Measurements from ENCODE around the gene IPO11.

IPO11 gene
- 14.1 to 57.7 (median 33.2) reads per million in 9 experiments for total RNA-seq

DNA sequence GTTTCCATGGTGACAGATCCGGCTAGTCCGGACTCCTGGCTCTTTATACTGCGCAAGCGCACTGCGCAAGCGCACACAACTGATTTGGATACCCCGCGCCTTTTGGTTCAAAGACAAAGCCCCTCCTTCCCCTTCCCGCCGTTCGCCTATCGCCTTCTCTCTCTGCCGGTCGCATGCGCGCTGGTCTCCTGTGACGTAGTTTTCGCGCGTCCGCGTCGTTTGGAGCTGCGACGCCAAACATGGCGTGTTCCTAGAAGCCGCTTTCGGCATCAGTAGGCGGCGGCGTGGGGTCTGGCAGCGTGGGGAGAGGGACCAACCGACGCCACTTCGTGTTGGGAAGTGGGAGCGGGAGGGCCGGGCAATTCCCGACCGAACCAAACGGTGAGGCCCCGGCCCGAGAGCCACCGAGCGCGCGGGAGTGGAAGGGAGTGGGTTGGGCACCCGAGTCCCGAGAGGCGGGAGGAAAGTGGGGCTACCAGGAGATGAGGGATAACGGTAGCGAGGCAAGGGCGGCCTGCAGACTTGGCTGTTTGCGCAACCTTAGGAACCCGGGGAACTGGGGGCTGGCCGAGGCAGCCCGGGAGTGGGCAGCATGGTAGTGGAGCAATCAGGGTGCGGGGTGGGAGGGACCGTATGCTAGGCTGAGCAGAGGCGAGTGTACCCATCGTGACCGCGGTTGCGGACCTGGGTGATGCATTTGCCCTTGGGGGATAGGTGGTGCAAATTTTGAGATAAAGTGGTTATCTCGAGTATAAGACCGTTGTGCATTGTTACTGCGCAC is at the start of gene IPO11:
IPO11 (plus strand) TSS at position 215 of the 781 bp plus-strand sequence. CDS start 24,517 bp downstream, outside the sequence.
- Mint-ChIP-seq H3K4me3 (peak within 1 kb of the TSS; percentile 82 to 95), H3K9me3 (no peaks in the 10 kb centered on the region), H3K27ac (peak within 1 kb of the TSS; percentile 96), H3K36me3 (ENCODE audit: insufficient read depth) (peaks cover 15% of the 10 kb centered on the region), H3K4me1 (ENCODE audit: low read depth in 2 of 2) (peaks cover 8 to 13% of the 10 kb centered on the region in 2 donors), H3K27me3 (no peaks in the 10 kb centered on the region)
- DNase-seq (peak; percentile 99), ATAC-seq (replicated peaks) (peak; percentile 91)

DNA sequence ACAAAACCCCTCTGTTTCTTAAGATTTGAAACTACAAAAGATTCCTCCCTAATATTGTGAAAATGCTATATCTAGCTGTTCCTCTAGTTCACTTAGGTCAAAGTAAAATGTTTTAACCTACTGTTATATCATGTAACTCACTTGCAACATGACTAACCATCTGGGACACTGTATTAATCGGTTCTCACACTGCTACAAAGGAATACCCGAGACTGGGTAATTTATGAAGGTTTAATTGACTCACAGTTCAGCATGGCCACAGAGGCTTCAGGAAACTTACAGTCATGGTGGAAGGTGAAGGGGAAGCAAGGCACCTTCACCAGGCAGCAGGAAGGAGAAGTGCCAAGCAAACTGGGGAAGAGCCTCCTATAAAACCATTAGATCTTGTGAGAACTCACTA is 43.5 kb upstream of the IPO11 start:
- peaks cover 59% of the 10 kb centered on the region for H3K36me3 Mint-ChIP-seq (ENCODE audit: insufficient read depth)
- no peak overlapping the region for H3K4me3 Mint-ChIP-seq
- H3K9me3 Mint-ChIP-seq: no peaks in the 10 kb centered on the region
- no peaks in the 10 kb centered on the region for H3K27me3 Mint-ChIP-seq
- ATAC-seq (replicated peaks) (no peak), DNase-seq (no peak)
- peak overlapping the region; percentile 51 to 86 for H3K27ac Mint-ChIP-seq
- H3K4me1 Mint-ChIP-seq (ENCODE audit: low read depth in 2 of 2): peaks cover 1 to 12% of the 10 kb centered on the region in 2 donors

DNA sequence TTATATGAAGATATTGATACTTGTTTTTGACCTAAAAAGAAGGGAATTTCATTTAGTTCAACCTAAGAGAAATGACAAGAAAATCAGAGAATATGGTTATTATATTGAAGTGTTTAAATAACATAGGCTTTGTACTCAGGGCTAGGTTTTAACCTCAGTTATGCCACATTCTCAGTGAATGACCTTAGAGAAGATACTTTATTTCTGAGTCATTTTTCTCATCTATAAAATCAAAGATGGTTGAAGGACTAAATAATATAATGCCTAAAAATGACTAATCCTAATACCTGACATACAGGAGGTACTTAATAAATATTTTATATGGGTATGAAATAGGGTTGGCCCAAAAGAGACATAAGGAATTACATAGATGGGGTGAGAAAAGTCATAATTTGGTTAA is 41.2 kb upstream of the IPO11 start:
- H3K27ac Mint-ChIP-seq: peak overlapping the region in 1 of 2 donors; percentile 32
- H3K4me1 Mint-ChIP-seq (ENCODE audit: low read depth in 2 of 2): peaks cover 1 to 12% of the 10 kb centered on the region in 2 donors
- no peaks in the 10 kb centered on the region for H3K27me3 Mint-ChIP-seq
- no peak overlapping the region for H3K4me3 Mint-ChIP-seq
- H3K36me3 Mint-ChIP-seq (ENCODE audit: insufficient read depth): peaks cover 57% of the 10 kb centered on the region
- H3K9me3 Mint-ChIP-seq: no peaks in the 10 kb centered on the region
- ATAC-seq (replicated peaks) (no peak), DNase-seq (no peak)

DNA sequence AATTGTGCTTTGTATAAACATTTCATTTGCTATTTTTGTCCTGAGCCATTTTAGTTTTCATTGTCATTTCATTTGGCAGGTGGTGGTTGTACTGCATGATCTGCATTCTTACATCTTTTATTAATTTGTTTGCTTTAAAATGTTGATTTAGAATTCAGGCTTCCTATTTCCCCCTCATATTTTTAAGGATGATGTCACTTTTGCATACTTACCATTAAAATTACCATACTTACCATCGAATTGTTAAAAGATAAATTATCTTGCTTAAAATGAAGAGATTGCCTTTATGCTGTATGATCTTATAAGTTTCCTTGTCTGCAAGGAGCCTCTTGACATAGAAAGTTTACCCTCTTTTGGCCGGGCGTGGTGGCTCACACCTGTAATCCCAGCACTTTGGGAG is 40.0 kb upstream of the IPO11 start:
- peak overlapping the region in 1 of 2 donors; percentile 32 for H3K27ac Mint-ChIP-seq
- H3K4me3 Mint-ChIP-seq: no peak overlapping the region
- H3K9me3 Mint-ChIP-seq: no peaks in the 10 kb centered on the region
- peaks cover 60% of the 10 kb centered on the region for H3K36me3 Mint-ChIP-seq (ENCODE audit: insufficient read depth)
- ATAC-seq (replicated peaks): no peak
- DNase-seq: no peak
- no peaks in the 10 kb centered on the region for H3K27me3 Mint-ChIP-seq
- H3K4me1 Mint-ChIP-seq (ENCODE audit: low read depth in 2 of 2): peaks cover 1 to 8% of the 10 kb centered on the region in 2 donors

DNA sequence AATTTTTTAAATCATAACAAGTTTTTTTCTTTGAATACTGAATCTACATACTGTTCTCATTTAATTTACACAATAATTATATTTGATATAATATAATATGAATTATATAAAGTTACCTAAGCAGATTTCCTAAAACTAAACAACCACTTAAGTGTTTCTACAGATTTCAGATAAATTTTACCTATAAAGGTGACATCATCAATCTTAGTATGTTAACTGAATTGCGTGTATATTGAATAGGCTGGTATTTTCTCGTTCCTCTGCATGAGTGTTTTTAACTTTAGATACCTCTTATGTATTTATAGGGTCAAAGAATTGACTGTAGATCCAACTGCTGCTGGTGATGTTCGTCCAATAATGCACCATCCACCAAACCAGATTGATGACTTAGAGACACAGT is 39.2 kb upstream of the IPO11 start:
- Mint-ChIP-seq H3K27ac (peak overlapping the region; percentile 53 to 71), H3K27me3 (no peaks in the 10 kb centered on the region), H3K4me3 (no peak overlapping the region), H3K36me3 (ENCODE audit: insufficient read depth) (peaks cover 63% of the 10 kb centered on the region), H3K4me1 (ENCODE audit: low read depth in 2 of 2) (peaks cover 1 to 8% of the 10 kb centered on the region in 2 donors), H3K9me3 (no peaks in the 10 kb centered on the region)
- no peak for ATAC-seq (replicated peaks)
- DNase-seq: no peak

DNA sequence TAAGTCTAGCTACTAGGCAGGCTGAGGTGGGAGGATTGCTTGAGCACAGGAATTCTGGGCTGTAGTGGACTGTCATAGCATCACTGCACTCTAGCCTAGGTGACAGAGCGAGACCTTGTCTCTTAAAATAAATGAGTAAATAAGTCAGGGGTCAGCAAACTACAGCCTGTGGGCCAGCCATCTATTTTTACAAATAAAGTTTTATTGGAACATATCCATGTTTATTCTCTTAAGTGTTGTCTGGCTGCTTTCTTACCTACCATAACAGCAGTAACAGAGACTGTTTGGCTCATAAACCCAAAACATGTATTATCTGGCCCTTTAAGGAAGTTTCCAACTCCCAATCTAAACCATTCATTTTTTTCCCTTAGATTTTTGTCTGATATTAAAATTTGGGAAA is 38.5 kb upstream of the IPO11 start:
- no peaks in the 10 kb centered on the region for H3K27me3 Mint-ChIP-seq
- no peaks in the 10 kb centered on the region for H3K9me3 Mint-ChIP-seq
- H3K4me3 Mint-ChIP-seq: no peak overlapping the region
- peaks cover 67% of the 10 kb centered on the region for H3K36me3 Mint-ChIP-seq (ENCODE audit: insufficient read depth)
- H3K4me1 Mint-ChIP-seq (ENCODE audit: low read depth in 2 of 2): peaks cover under 1 to 8% of the 10 kb centered on the region in 2 donors
- DNase-seq (no peak), ATAC-seq (replicated peaks) (no peak)
- H3K27ac Mint-ChIP-seq: peak overlapping the region; percentile 53 to 71

DNA sequence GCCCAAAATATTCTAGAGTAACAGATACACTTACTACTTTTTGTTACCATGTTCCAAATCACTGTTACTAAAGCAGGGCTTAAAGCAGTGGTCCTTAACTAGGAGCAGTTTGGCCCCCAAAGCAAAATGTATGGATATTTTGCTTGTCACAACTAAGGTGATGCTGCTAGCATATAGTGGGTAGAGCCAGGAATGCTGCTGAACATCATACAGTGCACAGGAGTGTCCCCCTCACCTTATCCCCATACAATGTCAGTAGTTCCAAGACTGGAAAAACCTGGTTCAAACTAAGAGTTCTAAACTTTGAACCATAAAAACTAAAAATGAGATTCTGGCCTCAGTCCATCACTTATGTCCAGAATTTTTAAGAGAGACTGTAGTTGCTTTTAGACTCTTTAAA is 36.9 kb upstream of the IPO11 start:
- Mint-ChIP-seq H3K4me3 (no peak overlapping the region), H3K9me3 (no peaks in the 10 kb centered on the region), H3K27me3 (no peaks in the 10 kb centered on the region), H3K36me3 (ENCODE audit: insufficient read depth) (peaks cover 77% of the 10 kb centered on the region), H3K27ac (peak overlapping the region in 1 of 2 donors; percentile 62), H3K4me1 (ENCODE audit: low read depth in 2 of 2) (peaks cover 1 to 9% of the 10 kb centered on the region in 2 donors)
- no peak for ATAC-seq (replicated peaks)
- DNase-seq: no peak

GRCh38 chr5:62376064-62376463 is 36.5 kb upstream of the IPO11 start:
- ATAC-seq (replicated peaks) (no peak), DNase-seq (no peak)
- H3K4me1 Mint-ChIP-seq (ENCODE audit: low read depth in 2 of 2): peaks cover 1 to 7% of the 10 kb centered on the region in 2 donors
- peak overlapping the region; percentile 51 to 62 for H3K27ac Mint-ChIP-seq
- H3K36me3 Mint-ChIP-seq (ENCODE audit: insufficient read depth): peaks cover 81% of the 10 kb centered on the region
- no peak overlapping the region for H3K4me3 Mint-ChIP-seq
- no peaks in the 10 kb centered on the region for H3K9me3 Mint-ChIP-seq
- H3K27me3 Mint-ChIP-seq: no peaks in the 10 kb centered on the region

GRCh38 chr5:62385131-62385530 is 27.4 kb upstream of the IPO11 start:
- Mint-ChIP-seq H3K27ac (no peak overlapping the region), H3K27me3 (no peaks in the 10 kb centered on the region), H3K9me3 (no peaks in the 10 kb centered on the region), H3K4me3 (no peak overlapping the region), H3K4me1 (ENCODE audit: low read depth in 2 of 2) (peaks cover under 1 to 3% of the 10 kb centered on the region in 2 donors), H3K36me3 (ENCODE audit: insufficient read depth) (peaks cover 92% of the 10 kb centered on the region)
- DNase-seq (no peak), ATAC-seq (replicated peaks) (no peak)

- no peaks in the 10 kb centered on the region for H3K27me3 Mint-ChIP-seq
- H3K36me3 Mint-ChIP-seq (ENCODE audit: insufficient read depth): peaks cover 87% of the 10 kb centered on the region
- ATAC-seq (replicated peaks) (no peak), DNase-seq (no peak)
- no peak overlapping the region for H3K4me3 Mint-ChIP-seq
- H3K4me1 Mint-ChIP-seq (ENCODE audit: low read depth in 2 of 2): peaks cover 0 to 5% of the 10 kb centered on the region in 2 donors
- H3K9me3 Mint-ChIP-seq: no peaks in the 10 kb centered on the region
- H3K27ac Mint-ChIP-seq: no peak overlapping the region
These were observed 26.7 kb upstream of the IPO11 start for GRCh38 chr5:62385816-62386400.

- Mint-ChIP-seq H3K27me3 (no peaks in the 10 kb centered on the region), H3K4me1 (ENCODE audit: low read depth in 2 of 2) (peaks cover 0 to 5% of the 10 kb centered on the region in 2 donors), H3K36me3 (ENCODE audit: insufficient read depth) (peaks cover 77% of the 10 kb centered on the region), H3K9me3 (no peaks in the 10 kb centered on the region), H3K4me3 (no peak overlapping the region), H3K27ac (peak overlapping the region in 1 of 2 donors; percentile 81)
- ATAC-seq (replicated peaks) (no peak), DNase-seq (no peak)
These were observed 25.7 kb upstream of the IPO11 start for GRCh38 chr5:62386824-62387223.

DNA sequence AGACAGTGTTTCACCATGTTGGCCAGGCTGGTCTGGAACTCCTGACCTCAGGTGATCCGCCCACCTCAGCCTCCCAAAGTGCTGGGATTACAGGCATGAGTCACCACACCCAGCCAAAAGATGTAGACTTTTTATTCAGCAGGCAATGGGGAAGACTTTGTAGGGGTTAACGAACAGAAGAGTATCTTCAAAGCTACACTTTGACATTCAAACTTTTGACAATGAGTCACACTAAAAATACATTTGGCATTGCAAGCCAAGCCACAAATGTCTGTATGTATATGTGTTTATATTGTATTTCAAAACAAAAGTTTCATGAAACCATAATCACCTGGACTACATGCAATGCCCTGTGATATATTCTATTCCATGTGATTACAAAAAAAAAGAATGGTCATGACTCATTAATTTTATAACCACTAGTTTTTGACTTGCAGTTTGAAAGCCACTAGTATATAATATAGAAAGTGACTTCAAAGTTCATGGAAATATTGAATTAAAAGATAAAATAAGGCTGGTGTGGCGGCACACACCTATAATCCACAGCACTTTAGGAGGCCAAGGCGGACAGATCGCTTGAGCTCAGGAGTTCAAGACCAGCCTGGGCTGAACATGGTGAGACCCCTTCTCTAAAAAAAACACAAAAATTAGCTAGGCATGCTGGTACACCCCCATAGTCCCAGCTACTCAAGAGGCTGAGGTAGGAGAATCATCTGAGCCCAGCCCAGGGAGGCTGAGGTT is 17.2 kb upstream of the IPO11 start:
- Mint-ChIP-seq H3K4me3 (no peak overlapping the region), H3K4me1 (ENCODE audit: low read depth in 2 of 2) (peaks cover 2 to 15% of the 10 kb centered on the region in 2 donors), H3K27ac (peak overlapping the region; percentile 25 to 65), H3K27me3 (no peaks in the 10 kb centered on the region), H3K9me3 (no peaks in the 10 kb centered on the region), H3K36me3 (ENCODE audit: insufficient read depth) (peaks cover 52% of the 10 kb centered on the region)
- DNase-seq (no peak), ATAC-seq (replicated peaks) (no peak)

DNA sequence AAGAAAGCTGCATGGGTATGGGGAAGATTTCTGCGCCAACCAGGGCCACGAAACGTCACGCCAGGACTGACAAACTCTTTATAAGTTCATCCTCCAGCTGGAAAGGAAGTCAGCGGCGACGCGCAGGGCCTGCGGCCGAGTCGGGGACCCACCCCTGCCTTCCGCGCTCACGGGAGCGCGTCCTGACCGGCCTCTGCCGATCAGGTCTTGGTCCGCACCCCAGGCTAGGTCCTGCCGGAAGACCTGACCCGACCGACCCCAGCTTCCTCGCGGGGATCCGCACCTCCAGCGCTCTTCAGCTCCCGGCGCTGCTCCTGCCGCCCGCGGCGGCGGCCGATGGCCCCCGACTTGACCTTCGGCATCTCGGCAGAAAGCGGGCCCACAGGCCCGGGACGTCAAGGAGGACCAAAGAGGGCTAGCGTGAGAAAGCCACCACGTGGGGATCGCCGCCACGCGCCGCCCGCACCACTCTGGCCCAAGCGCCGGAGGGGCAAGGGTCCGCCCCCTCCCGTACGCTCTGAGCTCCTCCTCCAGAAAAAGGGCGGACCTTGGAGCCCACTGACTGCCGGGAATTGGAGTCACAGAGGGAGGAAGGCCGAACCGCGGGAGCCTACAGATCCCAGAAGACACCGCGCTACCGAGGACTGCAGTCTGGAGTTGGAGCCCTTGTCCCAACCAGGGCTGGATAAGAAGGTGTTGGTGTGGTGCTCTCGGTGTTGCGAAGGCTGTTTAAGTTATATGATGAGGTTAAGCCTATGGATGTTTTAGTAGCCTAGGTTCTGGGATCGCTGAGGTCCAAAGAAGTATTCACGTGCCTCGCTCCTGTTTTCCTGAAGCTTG is 8.9 kb upstream of the IPO11 start, which contains the start of gene DIMT1:
DIMT1 (minus strand) TSS at position 495 of the 840 bp plus-strand sequence; CDS start at position 362, 133 bp downstream.
- Mint-ChIP-seq H3K9me3 (no peaks in the 10 kb centered on the region), H3K36me3 (ENCODE audit: insufficient read depth) (peaks cover 39% of the 10 kb centered on the region), H3K27ac (peak within 1 kb of the TSS; percentile 95 to 96), H3K4me3 (peak within 1 kb of the TSS; percentile 96 to 98), H3K4me1 (ENCODE audit: low read depth in 2 of 2) (peaks cover 21 to 22% of the 10 kb centered on the region in 2 donors), H3K27me3 (no peaks in the 10 kb centered on the region)
- ATAC-seq (replicated peaks) (peak; percentile 95), DNase-seq (peak; percentile 91 to 93 (median 91))
